GM12878 (cell line): ENCODE results near the gene DCC. TPM values are rescaled to one million over a fixed set of nuclear protein-coding genes. Genes with fewer than 3 reads are reported as not detected.

ENCODE experiments used
- ATAC-seq: fragments of 200-7000 bp; cut with Tn5 transposase; 3 replicates; pipeline ENCODE4 v1.9.1; 2020; ENCODE audit warnings: mild to moderate bottlenecking, moderate library complexity
- BruUV-seq: library from RNA; stranded (reverse); fragments of 400-500 nt; replicated peaks from 2 replicates; lab custom pipeline; 2021; lab: Mats Ljungman, UMichigan
- CTCF ChIA-PET: fragments of 300-600 bp; sonication (Branson Sonifier 250); formaldehyde crosslinking; extraction: SDS; loops from one replicate; lab custom pipeline; 2021; ENCODE audit warnings: inconsistent platforms; lab: Yijun Ruan, JAX
- POLR2A ChIA-PET: fragments of 350-600 bp; formaldehyde crosslinking; extraction: SDS; loops from one replicate; lab custom pipeline; 2021; ENCODE audit warnings: inconsistent platforms; lab: Charles Lee
- RAD21 ChIA-PET: fragments of 300-600 bp; sonication (Branson Sonifier 250); formaldehyde crosslinking; loops from one replicate; lab custom pipeline; 2023; ENCODE audit warnings: antibody characterized with exemption; ENCODE audit not compliant: unreplicated experiment; lab: Charles Lee
- SMC1A ChIA-PET: fragments of 300-600 bp; sonication (Branson Sonifier 250); formaldehyde crosslinking; loops from one replicate; lab custom pipeline; 2023; ENCODE audit not compliant: unreplicated experiment, uncharacterized antibody; lab: Charles Lee
- DNase-seq: peaks from one replicate; pipeline ENCODE4 v3.0.0-alpha.2; 2011; ENCODE audit warnings: low read depth, low spot score
- FAIRE-seq: peaks from 3 replicates; lab custom pipeline; 2011; peaks lifted over from hg19 to GRCh38; lab: Jason Lieb, UNC
- H2AFZ ChIP-seq: 2 replicates; pipeline ENCODE4 v1.6.0; 2011; ENCODE audit warnings: low read depth, low read length, control low read depth; ENCODE audit not compliant: control insufficient read depth
- H3K27ac ChIP-seq: 2 replicates; pipeline ENCODE4 v1.5.1; 2011; ENCODE audit warnings: control low read depth; ENCODE audit not compliant: control insufficient read depth, insufficient read depth
- H3K27me3 ChIP-seq, 2 experiments: replicated peaks in 1 of 2; 2 replicates each; pipeline versions ENCODE4 v1.6.0 to v1.6.1; 2011; ENCODE audit warnings: low read length in 1 of 2; ENCODE audit not compliant: control insufficient read depth in 2 of 2, insufficient read depth in 2 of 2
- H3K36me3 ChIP-seq, 2 experiments: 2 replicates each; pipeline ENCODE4 v1.5.1; 2011; ENCODE audit warnings: low read length in 1 of 2; ENCODE audit not compliant: control insufficient read depth in 2 of 2, insufficient read depth in 2 of 2
- H3K4me1 ChIP-seq: 2 replicates; pipeline ENCODE4 v1.6.1; 2011; ENCODE audit warnings: mild to moderate bottlenecking, low read length, moderate library complexity, mixed read lengths; ENCODE audit not compliant: control insufficient read depth, insufficient read depth
- H3K4me2 ChIP-seq: 2 replicates; pipeline ENCODE4 v1.6.0; 2011; ENCODE audit warnings: control low read depth; ENCODE audit not compliant: control insufficient read depth, insufficient read depth
- H3K4me3 ChIP-seq: fragments of 200-600 bp; sonication (generic); 2 replicates; pipeline ENCODE4 v1.5.1; 2016
- H3K79me2 ChIP-seq: 2 replicates; pipeline ENCODE4 v1.6.0; 2011; ENCODE audit warnings: low read length; ENCODE audit not compliant: control insufficient read depth, insufficient read depth
- H3K9ac ChIP-seq: 2 replicates; pipeline ENCODE4 v1.8.0; 2011; ENCODE audit warnings: low read length, control low read depth, mixed read lengths; ENCODE audit not compliant: control insufficient read depth, insufficient read depth
- H3K9me3 ChIP-seq: replicated peaks from 3 replicates; pipeline ENCODE4 v1.5.1; 2011; ENCODE audit warnings: mild to moderate bottlenecking, low read length; ENCODE audit not compliant: control insufficient read depth, insufficient read depth
- H4K20me1 ChIP-seq: 2 replicates; pipeline ENCODE4 v1.6.0; 2011; ENCODE audit not compliant: control insufficient read depth, insufficient read depth
- ATF7 ChIP-seq: fragments of 450-650 bp; IDR thresholded peaks from 2 replicates; pipeline ENCODE4 v1.6.1; 2016; ENCODE audit warnings: low read depth, mild to moderate bottlenecking
- CEBPZ ChIP-seq: fragments of 150-350 bp; IDR thresholded peaks from 2 replicates; pipeline ENCODE4 v1.6.1; 2016; ENCODE audit warnings: low read depth, low read length
- CHD4 ChIP-seq: fragments of 200-600 bp; sonication (generic); IDR thresholded peaks from 2 replicates; pipeline ENCODE4 v1.6.1; 2016; ENCODE audit warnings: mild to moderate bottlenecking
- E2F4 ChIP-seq: IDR thresholded peaks from 2 replicates; pipeline ENCODE4 v1.6.1; 2012; ENCODE audit warnings: low read depth, low read length, improper control_type of control experiment
- EED ChIP-seq: sonication (generic); IDR thresholded peaks from 2 replicates; pipeline ENCODE4 v1.6.1; 2016; ENCODE audit warnings: antibody characterized with exemption, low read depth
- FOXK2 ChIP-seq: fragments of 450-650 bp; IDR thresholded peaks from 2 replicates; pipeline ENCODE4 v1.6.1; 2017; ENCODE audit warnings: mild to moderate bottlenecking, moderate library complexity
- IRF4 ChIP-seq: IDR thresholded peaks from 2 replicates; pipeline ENCODE4 v1.6.1; 2011; ENCODE audit warnings: low read depth, low read length
- KAT2A ChIP-seq: conservative IDR thresholded peaks from 2 replicates; pipeline ENCODE4 v1.6.1; 2011; ENCODE audit warnings: low read depth, low read length; ENCODE audit not compliant: control insufficient read depth
- LARP7 ChIP-seq: fragments of 450-650 bp; IDR thresholded peaks from 2 replicates; pipeline ENCODE4 v1.6.1; 2017; ENCODE audit warnings: mild to moderate bottlenecking
- MEF2B ChIP-seq: fragments of 450-650 bp; IDR thresholded peaks from 2 replicates; pipeline ENCODE4 v1.6.1; 2018; ENCODE audit warnings: mild to moderate bottlenecking, moderate library complexity; ENCODE audit not compliant: partially characterized antibody, poor library complexity, severe bottlenecking
- NBN ChIP-seq: fragments of 450-650 bp; IDR thresholded peaks from 2 replicates; pipeline ENCODE4 v1.6.1; 2016
- PAX8 ChIP-seq: fragments of 450-650 bp; IDR thresholded peaks from 2 replicates; pipeline ENCODE4 v1.6.1; 2017; ENCODE audit warnings: mild to moderate bottlenecking, moderate library complexity
- PKNOX1 ChIP-seq: fragments of 450-650 bp; IDR thresholded peaks from 2 replicates; pipeline ENCODE4 v1.6.1; 2016; ENCODE audit warnings: mild to moderate bottlenecking
- RBBP5 ChIP-seq: fragments of 200-600 bp; sonication (generic); conservative IDR thresholded peaks from 2 replicates; pipeline ENCODE4 v1.6.1; 2016
- RCOR1 ChIP-seq: conservative IDR thresholded peaks from 2 replicates; pipeline ENCODE4 v1.6.1; 2012; ENCODE audit warnings: low read depth, low read length, improper control_type of control experiment
- SUPT20H ChIP-seq: IDR thresholded peaks from 2 replicates; pipeline ENCODE4 v1.6.1; 2011; ENCODE audit warnings: low read depth, mild to moderate bottlenecking, low read length, moderate library complexity, borderline replicate concordance; ENCODE audit not compliant: control insufficient read depth
- WRNIP1 ChIP-seq: IDR thresholded peaks from 2 replicates; pipeline ENCODE4 v1.6.1; 2011; ENCODE audit warnings: low read depth, low read length, improper control_type of control experiment, borderline replicate concordance
- ZNF217 ChIP-seq: fragments of 450-650 bp; IDR thresholded peaks from 2 replicates; pipeline ENCODE4 v1.6.1; 2017; ENCODE audit warnings: antibody characterized with exemption, mild to moderate bottlenecking
- ZSCAN29 ChIP-seq: fragments of 450-650 bp; IDR thresholded peaks from 2 replicates; pipeline ENCODE4 v1.6.1; 2017; ENCODE audit warnings: mild to moderate bottlenecking, moderate library complexity
- WGBS: methylation state at CpG from one replicate; pipeline ENCODE4 v1.1.6; 2016; ENCODE audit warnings: low lambda C conversion rate; ENCODE audit not compliant: insufficient replicate concordance, insufficient coverage; ENCODE audit errors: missing lambda C conversion rate; 5-methylcytosine and 5-hydroxymethylcytosine counted together
- in situ Hi-C: fragments of 300-500 bp; cut with MboI; formaldehyde crosslinking; loops from 9 replicates; pipeline ENCODE4 v1.14.3; 2018; ENCODE audit warnings: mixed read lengths
- intact Hi-C: fragments of 100-400 bp; cut with micrococcal nuclease; formaldehyde crosslinking; loops from one replicate; pipeline ENCODE4 v1.14.2; 2022; ENCODE audit not compliant: unreplicated experiment
- polyA plus RNA-seq, 11 experiments: library from polyadenylated mRNA; depleted of rRNA in 4 of 11; unstranded in 6 of 11; stranded (reverse) in 5 of 11; fragments of >200 nt; fragmentation: Nextera tagmentation in 4 of 11; fragmentation: Illumina TruSeq in 1 of 11; extraction: Ambion mirVana in 4 of 11; extraction: Trizol in 1 of 11; gene quantifications; 1 replicate in 1 of 11; 2 replicates in 10 of 11; pipeline versions ENCODE4 v1.2.1 to v1.2.3, GENCODE V29; 2011 to 2016; ENCODE audit warnings: inconsistent platforms in 2 of 11, missing spikeins in 2 of 11, low read depth in 1 of 11
- total RNA-seq, 4 experiments: library from RNA; depleted of rRNA in 3 of 4; stranded (reverse); fragments of >200 nt in 3 of 4; fragmentation: Illumina TruSeq in 1 of 4; extraction: Trizol in 1 of 4; gene quantifications; 2 replicates each; pipeline versions ENCODE4 v1.2.1 to v1.2.3, GENCODE V29; 2013 to 2021
- TF ChIP-seq, protein P1 (sequence below): IDR thresholded peaks from 2 replicates; pipeline ENCODE4 v1.6.1; 2012; ENCODE audit warnings: low read depth, low read length, improper control_type of control experiment

The DCC gene
- total and polyA plus RNA-seq, 10 of the 15 experiments (the other 5 are each of a cell fraction or from before 2014, with no cell fraction given), result 0.01 TPM; not detected in 9

DNA sequence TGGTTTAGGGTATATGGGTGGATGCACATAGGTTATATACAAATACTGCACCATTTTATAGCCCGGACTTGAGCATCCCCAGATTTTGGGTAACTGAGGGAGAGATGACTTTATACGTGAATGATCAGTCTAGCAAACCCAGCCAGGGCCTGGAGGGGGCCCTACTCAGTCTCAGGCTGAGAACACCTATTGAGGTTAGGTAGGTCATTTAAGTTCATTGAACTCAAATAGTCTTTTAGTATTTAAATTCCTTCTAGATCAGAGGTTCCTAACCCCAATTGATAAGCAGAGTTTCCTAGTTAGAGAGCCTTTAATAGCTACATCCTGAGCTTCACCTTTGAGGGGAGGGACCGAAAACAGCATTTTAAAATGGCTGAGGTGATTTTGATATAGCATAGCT, 487.0 kb downstream of the DCC start:
- intact Hi-C loops (no loop called here), in situ Hi-C loops (no loop called here)
- Histone ChIP-seq H2AFZ (no peak overlapping the region), H3K4me1 (no peaks in the 10 kb centered on the region), H3K4me2 (no peak overlapping the region), H3K27me3 (no peaks in the 10 kb centered on the region), H3K4me3 (no peak overlapping the region), H3K9me3 (no peaks in the 10 kb centered on the region), H3K27ac (no peak overlapping the region), H3K36me3 (no peaks in the 10 kb centered on the region), H3K9ac (no peak overlapping the region), H3K79me2 (no peaks in the 10 kb centered on the region), H4K20me1 (no peaks in the 10 kb centered on the region)
- no peak for FAIRE-seq
- 28% methylated on average over 3 of the region's 3 CpGs for whole genome bisulfite sequencing
- ChIA-PET CTCF (no interaction called here), POLR2A (no interaction called here), RAD21 (no interaction called here), SMC1A (no interaction called here)
- TF ChIP-seq ATF7 (no peak), RCOR1 (no peak), RBBP5 (no peak), ZNF217 (no peak), LARP7 (no peak), ZSCAN29 (no peak), CHD4 (no peak), WRNIP1 (no peak), EED (no peak), SUPT20H (no peak), FOXK2 (no peak), PAX8 (no peak), KAT2A (no peak), NBN (no peak), IRF4 (no peak), E2F4 (no peak), MEF2B (no peak), CEBPZ (no peak), PKNOX1 (no peak)
- TF ChIP-seq, protein P1, sequence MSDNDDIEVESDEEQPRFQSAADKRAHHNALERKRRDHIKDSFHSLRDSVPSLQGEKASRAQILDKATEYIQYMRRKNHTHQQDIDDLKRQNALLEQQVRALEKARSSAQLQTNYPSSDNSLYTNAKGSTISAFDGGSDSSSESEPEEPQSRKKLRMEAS, result no peak
- no peak for DNase-seq
- BruUV-seq, result no TSS peak
- no peak for ATAC-seq
